H9 (cell line): ENCODE measurements around the gene A2ML1. TPM values are rescaled to one million over a fixed set of nuclear protein-coding genes. Genes with fewer than 3 reads are reported as not detected.
A peak's percentile ranks its signal among the peaks of the same experiment; 100 is the strongest.
"Not testable (repeated sequence)": the region's sequence is repeated elsewhere in the genome, so short reads cannot be mapped to it uniquely, and the experiment has no call there.

Experiments used
- DNase-seq: peaks from one replicate; pipeline ENCODE4 v3.0.0-alpha.2; 2017
- H2AFZ ChIP-seq: one replicate; pipeline ENCODE4 v1.6.1; 2013; ENCODE audit warnings: mild to moderate bottlenecking, low read length, control low read depth, moderate library complexity
- H2AK5ac ChIP-seq: 2 replicates; pipeline ENCODE4 v1.6.1; 2013; ENCODE audit warnings: low read length, control low read depth, mixed read lengths; ENCODE audit not compliant: insufficient read length
- H2BK120ac ChIP-seq: one replicate; pipeline ENCODE4 v1.6.1; 2013; ENCODE audit warnings: low read depth, mild to moderate bottlenecking, low read length, control low read depth, inconsistent platforms; ENCODE audit not compliant: poor library complexity, severe bottlenecking
- H2BK12ac ChIP-seq: 2 replicates; pipeline ENCODE4 v1.6.1; 2013; ENCODE audit warnings: low read length, control low read depth, mixed read lengths, low read depth; ENCODE audit not compliant: insufficient read length
- H2BK15ac ChIP-seq: 2 replicates; pipeline ENCODE4 v1.6.1; 2013; ENCODE audit warnings: low read depth, low read length, control low read depth
- H2BK20ac ChIP-seq: one replicate; pipeline ENCODE4 v1.6.1; 2013; ENCODE audit warnings: low read depth, mild to moderate bottlenecking, low read length, control low read depth, inconsistent platforms; ENCODE audit not compliant: poor library complexity, severe bottlenecking
- H2BK5ac ChIP-seq: 2 replicates; pipeline ENCODE4 v1.6.1; 2013; ENCODE audit warnings: low read length, control low read depth, mixed read lengths; ENCODE audit not compliant: insufficient read length
- H3K14ac ChIP-seq: 2 replicates; pipeline ENCODE4 v1.6.1; 2013; ENCODE audit warnings: low read length, control low read depth; ENCODE audit not compliant: insufficient read depth
- H3K18ac ChIP-seq: 2 replicates; pipeline ENCODE4 v1.6.1; 2013; ENCODE audit warnings: low read depth, mild to moderate bottlenecking, mixed read lengths, low read length, control low read depth; ENCODE audit not compliant: insufficient read length
- H3K23ac ChIP-seq: 2 replicates; pipeline ENCODE4 v1.6.1; 2013; ENCODE audit warnings: low read length, control low read depth, mixed read lengths, low read depth; ENCODE audit not compliant: insufficient read length
- H3K23me2 ChIP-seq: 2 replicates; pipeline ENCODE4 v1.6.1; 2013; ENCODE audit warnings: low read depth, mild to moderate bottlenecking, mixed read lengths, low read length, control low read depth; ENCODE audit not compliant: insufficient read length, poor library complexity, severe bottlenecking
- H3K27ac ChIP-seq: 2 replicates; pipeline ENCODE4 v1.5.1; 2013; ENCODE audit warnings: low read length, control low read depth, mixed read lengths, low read depth; ENCODE audit not compliant: insufficient read length
- H3K27me3 ChIP-seq: 2 replicates; pipeline ENCODE4 v1.6.1; 2013; ENCODE audit warnings: low read length, control low read depth, inconsistent platforms; ENCODE audit not compliant: insufficient read depth
- H3K4ac ChIP-seq: 2 replicates; pipeline ENCODE4 v1.6.1; 2013; ENCODE audit warnings: low read depth, mild to moderate bottlenecking, control low read depth, inconsistent platforms, low read length, moderate library complexity
- H3K4me1 ChIP-seq: 2 replicates; pipeline ENCODE4 v1.6.1; 2013; ENCODE audit warnings: low read length, control low read depth, inconsistent platforms; ENCODE audit not compliant: insufficient read depth
- H3K4me2 ChIP-seq: 2 replicates; pipeline ENCODE4 v1.6.1; 2013; ENCODE audit warnings: low read length, control low read depth, mixed read lengths; ENCODE audit not compliant: insufficient read length, insufficient read depth
- H3K56ac ChIP-seq: 2 replicates; pipeline ENCODE4 v1.6.1; 2013; ENCODE audit warnings: low read depth, mild to moderate bottlenecking, mixed read lengths, low read length, control low read depth; ENCODE audit not compliant: insufficient read length
- H3K79me1 ChIP-seq: 2 replicates; pipeline ENCODE4 v1.6.1; 2013; ENCODE audit warnings: low read depth, mild to moderate bottlenecking, moderate library complexity, low read length, control low read depth, inconsistent platforms; ENCODE audit not compliant: insufficient read depth, poor library complexity, severe bottlenecking
- H3K79me2 ChIP-seq: 2 replicates; pipeline ENCODE4 v1.6.1; 2013; ENCODE audit warnings: low read length, control low read depth, inconsistent platforms; ENCODE audit not compliant: insufficient read depth
- H3K9ac ChIP-seq: 2 replicates; pipeline ENCODE4 v1.6.1; 2013; ENCODE audit warnings: low read length, control low read depth, mixed read lengths; ENCODE audit not compliant: insufficient read length; ENCODE audit errors: extremely low read depth
- H3K9me3 ChIP-seq: one replicate; pipeline ENCODE4 v1.6.1; 2013; ENCODE audit warnings: low read depth, low read length, inconsistent platforms; ENCODE audit not compliant: control insufficient read depth
- H3T11ph ChIP-seq: one replicate; pipeline ENCODE4 v1.6.1; 2013; ENCODE audit warnings: mild to moderate bottlenecking, low read length, control low read depth, inconsistent platforms
- H4K20me1 ChIP-seq: one replicate; pipeline ENCODE4 v1.6.1; 2013; ENCODE audit not compliant: control insufficient read depth, insufficient read length, insufficient read depth
- H4K5ac ChIP-seq: 2 replicates; pipeline ENCODE4 v1.6.1; 2013; ENCODE audit warnings: low read depth, mild to moderate bottlenecking, mixed read lengths, low read length, control low read depth; ENCODE audit not compliant: insufficient read length
- H4K8ac ChIP-seq: replicated peaks from 2 replicates; pipeline ENCODE4 v1.6.1; 2013; ENCODE audit warnings: low read length, control low read depth, mixed read lengths, low read depth; ENCODE audit not compliant: insufficient read length
- H4K91ac ChIP-seq: 2 replicates; pipeline ENCODE4 v1.6.1; 2013; ENCODE audit warnings: low read depth, mild to moderate bottlenecking, moderate library complexity, mixed read lengths, low read length, control low read depth; ENCODE audit not compliant: insufficient read length
- H3K27ac Mint-ChIP-seq, 3 experiments: 2 replicates in 2 of 3; 3 replicates in 1 of 3; pipeline ENCODE4 v1.8.0; 2020 to 2021; ENCODE audit warnings: mixed read lengths in 3 of 3, mild to moderate bottlenecking in 1 of 3, moderate library complexity in 1 of 3
- H3K27me3 Mint-ChIP-seq: 2 replicates; pipeline ENCODE4 v1.8.0; 2021; ENCODE audit warnings: low read depth, mild to moderate bottlenecking, moderate library complexity, mixed read lengths
- H3K36me3 Mint-ChIP-seq, 3 experiments: 2 replicates in 2 of 3; 3 replicates in 1 of 3; pipeline ENCODE4 v1.8.0; 2020 to 2021; ENCODE audit warnings: low read depth in 3 of 3, mixed read lengths in 3 of 3; ENCODE audit not compliant: insufficient read depth in 1 of 3
- H3K4me1 Mint-ChIP-seq, 2 experiments: 2 replicates each; pipeline ENCODE4 v1.8.0; 2020; ENCODE audit warnings: mixed read lengths in 2 of 2
- H3K4me3 Mint-ChIP-seq, 2 experiments: 2 replicates in 1 of 2; 3 replicates in 1 of 2; pipeline ENCODE4 v1.8.0; 2020 to 2021; ENCODE audit warnings: mild to moderate bottlenecking in 2 of 2, mixed read lengths in 2 of 2, moderate library complexity in 1 of 2
- H3K9me3 Mint-ChIP-seq, 2 experiments: 2 replicates in 1 of 2; 3 replicates in 1 of 2; pipeline ENCODE4 v1.8.0; 2020; ENCODE audit warnings: mild to moderate bottlenecking in 2 of 2, mixed read lengths in 2 of 2, moderate library complexity in 1 of 2
- WGBS: extraction: QIAGEN DNeasy Blood & Tissue Kit; methylation state at CpG from one replicate; pipeline ENCODE4 v1.1.7; 2013; ENCODE audit warnings: missing lambda C conversion rate, low lambda C conversion rate, mixed read lengths; ENCODE audit not compliant: insufficient read length; ENCODE audit errors: extremely low coverage; 5-methylcytosine and 5-hydroxymethylcytosine counted together
- total RNA-seq: library from RNA; stranded (reverse); gene quantifications from 2 replicates; pipeline ENCODE4 v1.2.1, GENCODE V29; 2021
- TF ChIP-seq, protein P1 (sequence below): fragments of 200-600 bp; sonication (generic); conservative IDR thresholded peaks from 3 replicates; pipeline ENCODE4 v1.8.0; 2021; ENCODE audit warnings: antibody characterized with exemption, mild to moderate bottlenecking

A2ML1 gene
- total RNA-seq, 1 experiment from 2014 or later = 2.8 TPM

DNA sequence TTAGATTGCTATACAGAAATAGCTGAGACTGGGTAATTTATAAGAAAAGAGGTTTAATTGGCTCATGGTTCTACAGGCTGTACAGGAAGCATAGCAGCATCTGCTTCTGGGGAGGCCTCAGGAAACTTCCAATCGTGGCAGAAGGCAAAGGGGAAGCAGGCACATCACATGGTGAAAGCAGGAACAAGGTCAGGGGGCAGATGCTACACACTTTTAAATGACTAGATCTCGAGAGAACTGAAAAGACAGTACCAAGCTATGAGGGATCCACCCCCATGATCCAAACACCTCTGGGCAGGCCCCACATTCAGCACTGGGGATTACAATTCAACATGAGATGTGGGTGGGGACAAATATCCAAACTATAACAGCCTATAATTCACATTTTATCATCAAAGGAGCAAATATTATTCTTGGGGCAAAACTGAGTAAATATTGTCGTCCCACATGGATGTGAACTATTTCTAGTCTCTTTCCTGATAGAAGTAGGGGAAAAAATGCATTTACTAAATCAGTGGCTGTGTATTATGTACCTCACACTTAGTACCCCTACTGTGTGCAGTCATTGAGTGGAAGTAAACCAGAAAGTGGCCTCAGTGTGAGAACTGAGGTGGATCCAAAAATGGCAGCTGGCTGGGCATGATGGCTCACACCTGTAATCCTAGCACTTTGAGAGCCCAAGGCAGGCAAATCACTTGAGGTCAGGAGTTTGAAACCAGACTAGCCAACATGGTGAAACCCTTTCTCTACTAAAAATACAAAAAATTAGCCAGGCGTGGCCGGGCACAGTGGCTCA lies 25.4 kb upstream of the A2ML1 start:
- no peak overlapping the region for H3K4me3 Mint-ChIP-seq
- no peak overlapping the region for H4K91ac ChIP-seq
- no peaks in the 10 kb centered on the region for H3K79me1 ChIP-seq
- DNase-seq = peak; percentile 40
- H4K5ac ChIP-seq = no peak overlapping the region
- no peak overlapping the region for H2BK5ac ChIP-seq
- H3K9me3 Mint-ChIP-seq = peaks cover 58 to 75% of the 10 kb centered on the region in 2 experiments
- no peak overlapping the region for H3K14ac ChIP-seq
- H2BK20ac ChIP-seq = no peak overlapping the region
- peaks cover 5% of the 10 kb centered on the region for H3K9me3 ChIP-seq
- H3K4ac ChIP-seq = no peak overlapping the region
- H3K4me1 ChIP-seq = no peaks in the 10 kb centered on the region
- peak overlapping the region; percentile 7 to 89 (median 75); a peak in 5 of 7 replicates for H3K27ac Mint-ChIP-seq
- H3K9ac ChIP-seq = no peak overlapping the region
- H3K23me2 ChIP-seq = no peaks in the 10 kb centered on the region
- H3K4me2 ChIP-seq = no peak overlapping the region
- H2BK120ac ChIP-seq = no peak overlapping the region
- peaks cover 53 to 65% (median 58%) of the 10 kb centered on the region in 3 experiments for H3K36me3 Mint-ChIP-seq
- no peaks in the 10 kb centered on the region; the same call in 1 of the 2 replicates for H3K27me3 Mint-ChIP-seq
- H2AK5ac ChIP-seq = no peak overlapping the region
- no peak overlapping the region for H3K23ac ChIP-seq
- peak overlapping the region; percentile 71 for H3K27ac ChIP-seq
- no peak overlapping the region for H2AFZ ChIP-seq
- no peak overlapping the region for H4K8ac ChIP-seq
- no peaks in the 10 kb centered on the region for H3K27me3 ChIP-seq
- H3K18ac ChIP-seq = no peak overlapping the region
- no peak overlapping the region for H3K56ac ChIP-seq
- H3K79me2 ChIP-seq = no peaks in the 10 kb centered on the region; the same call in 1 of the 2 replicates
- H3T11ph ChIP-seq = no peak overlapping the region
- peaks cover 2 to 6% of the 10 kb centered on the region in 2 experiments; a peak in 3 of 4 replicates for H3K4me1 Mint-ChIP-seq
- no peak overlapping the region for H2BK12ac ChIP-seq
- TF ChIP-seq, protein P1, sequence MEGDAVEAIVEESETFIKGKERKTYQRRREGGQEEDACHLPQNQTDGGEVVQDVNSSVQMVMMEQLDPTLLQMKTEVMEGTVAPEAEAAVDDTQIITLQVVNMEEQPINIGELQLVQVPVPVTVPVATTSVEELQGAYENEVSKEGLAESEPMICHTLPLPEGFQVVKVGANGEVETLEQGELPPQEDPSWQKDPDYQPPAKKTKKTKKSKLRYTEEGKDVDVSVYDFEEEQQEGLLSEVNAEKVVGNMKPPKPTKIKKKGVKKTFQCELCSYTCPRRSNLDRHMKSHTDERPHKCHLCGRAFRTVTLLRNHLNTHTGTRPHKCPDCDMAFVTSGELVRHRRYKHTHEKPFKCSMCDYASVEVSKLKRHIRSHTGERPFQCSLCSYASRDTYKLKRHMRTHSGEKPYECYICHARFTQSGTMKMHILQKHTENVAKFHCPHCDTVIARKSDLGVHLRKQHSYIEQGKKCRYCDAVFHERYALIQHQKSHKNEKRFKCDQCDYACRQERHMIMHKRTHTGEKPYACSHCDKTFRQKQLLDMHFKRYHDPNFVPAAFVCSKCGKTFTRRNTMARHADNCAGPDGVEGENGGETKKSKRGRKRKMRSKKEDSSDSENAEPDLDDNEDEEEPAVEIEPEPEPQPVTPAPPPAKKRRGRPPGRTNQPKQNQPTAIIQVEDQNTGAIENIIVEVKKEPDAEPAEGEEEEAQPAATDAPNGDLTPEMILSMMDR = no peak
- no CpG with 5 or more reads among the region's 5 CpGs for WGBS
- no peak overlapping the region for H2BK15ac ChIP-seq
- no peaks in the 10 kb centered on the region for H4K20me1 ChIP-seq

DNA sequence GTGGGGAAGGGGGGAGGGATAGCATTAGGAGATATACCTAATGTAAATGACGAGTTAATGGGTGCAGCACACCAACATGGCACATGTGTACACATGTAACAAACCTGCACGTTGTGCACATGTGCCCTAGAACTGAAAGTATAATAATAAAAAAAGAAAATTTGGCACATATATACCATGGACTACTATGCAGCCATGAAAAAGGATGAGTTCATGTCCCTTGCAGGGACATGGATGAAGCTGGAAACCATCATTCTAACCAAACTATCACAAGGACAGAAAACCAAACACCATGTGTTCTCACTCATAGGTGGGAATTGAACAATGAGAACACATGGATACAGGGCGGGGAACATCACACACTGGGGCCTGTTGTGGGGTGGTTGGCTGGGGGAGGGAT lies 21.2 kb upstream of the A2ML1 start:
- H3K18ac ChIP-seq, DNase-seq, H2BK5ac ChIP-seq, H2AK5ac ChIP-seq, H3K23ac ChIP-seq, H2BK15ac ChIP-seq, H4K91ac ChIP-seq, H4K5ac ChIP-seq, H2BK20ac ChIP-seq, H3K56ac ChIP-seq, H3K14ac ChIP-seq, H2BK12ac ChIP-seq, H3K9me3 ChIP-seq, H3K27me3 ChIP-seq, H3K4ac ChIP-seq, H3K4me1 ChIP-seq, H2AFZ ChIP-seq, H3K27ac Mint-ChIP-seq, H3K79me2 ChIP-seq, H3K79me1 ChIP-seq, H4K20me1 ChIP-seq, H3K23me2 ChIP-seq, H3K27ac ChIP-seq, H4K8ac ChIP-seq, H3K9ac ChIP-seq, H3K4me2 ChIP-seq, H3K27me3 Mint-ChIP-seq, H3T11ph ChIP-seq, H3K4me3 Mint-ChIP-seq, H2BK120ac ChIP-seq: not testable (repeated sequence)
- Mint-ChIP-seq H3K36me3 (peaks cover 23 to 35% (median 30%) of the 10 kb centered on the region in 3 experiments), H3K9me3 (peaks cover 32 to 51% of the 10 kb centered on the region in 2 experiments), H3K4me1 (peaks cover 14 to 20% of the 10 kb centered on the region in 2 experiments)
- WGBS = no CpG with 5 or more reads among the region's 3 CpGs
